Kasumi-1 (cell line): Measurements from ENCODE around the gene RGS18.
"Not testable (repeated sequence)": the region's sequence is repeated elsewhere in the genome, so short reads cannot be mapped to it uniquely, and the experiment has no call there.

Experiments used
- DNase-seq, 2 experiments: peaks; one replicate each; lab custom pipeline; 2025; lab: John Stamatoyannopoulos, UW

Gene RGS18

DNA sequence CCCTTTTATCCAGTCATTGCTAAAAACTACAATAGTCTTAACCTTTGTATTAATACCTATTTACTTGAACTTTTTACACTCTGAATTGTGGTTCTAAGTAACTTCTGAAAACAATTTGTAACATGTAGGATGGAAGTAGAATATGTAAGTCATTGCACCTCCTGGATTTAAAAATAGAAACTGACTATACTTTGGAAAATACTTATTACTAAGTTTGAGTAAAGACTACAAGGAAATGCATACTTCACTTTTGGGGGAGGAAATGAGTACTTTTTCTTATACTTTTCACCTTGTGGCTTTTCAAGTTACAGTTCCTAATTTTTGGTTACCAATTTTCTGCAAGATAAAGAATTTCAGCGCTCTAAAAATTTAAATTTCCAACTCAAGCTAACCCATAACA is 8.7 kb downstream of the RGS18 start:
- no peak for DNase-seq

DNA sequence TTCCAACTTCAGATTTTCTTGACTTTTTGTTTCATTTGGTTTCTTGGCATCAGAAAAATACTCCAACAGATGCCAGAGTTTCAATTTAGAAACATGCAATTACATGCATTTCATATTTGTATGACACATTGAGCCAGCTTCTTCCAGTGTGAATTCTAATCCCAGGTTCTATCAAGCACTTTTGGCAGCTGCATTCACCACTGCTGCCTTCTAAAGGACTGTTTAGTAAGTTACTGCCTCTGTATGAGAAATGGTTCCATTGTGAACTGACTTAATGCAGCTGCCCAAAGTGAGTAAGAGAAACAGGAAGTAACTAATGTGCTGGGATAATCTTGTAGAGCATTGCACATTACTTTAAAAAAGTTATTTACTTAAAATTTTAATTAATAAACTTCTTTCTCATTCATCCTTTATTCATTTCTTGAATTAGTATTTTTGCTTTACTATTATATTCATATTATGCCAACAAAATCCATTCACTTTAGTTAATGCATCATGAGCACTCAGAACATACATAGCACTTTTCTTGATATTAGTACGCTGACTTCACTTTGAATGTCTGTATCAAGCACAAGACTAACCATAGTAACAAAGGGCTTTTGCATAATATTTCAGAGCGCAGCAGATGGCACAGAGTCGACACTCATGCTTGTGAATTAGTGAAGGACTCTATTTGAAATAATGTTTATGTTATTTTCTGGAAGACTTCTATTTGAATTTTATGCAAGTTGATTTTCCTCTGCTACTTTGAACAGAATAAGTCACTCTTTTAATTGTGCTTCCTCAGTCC is 9.8 kb downstream of the RGS18 start:
- peak; percentile 76 to 82 for DNase-seq

DNA sequence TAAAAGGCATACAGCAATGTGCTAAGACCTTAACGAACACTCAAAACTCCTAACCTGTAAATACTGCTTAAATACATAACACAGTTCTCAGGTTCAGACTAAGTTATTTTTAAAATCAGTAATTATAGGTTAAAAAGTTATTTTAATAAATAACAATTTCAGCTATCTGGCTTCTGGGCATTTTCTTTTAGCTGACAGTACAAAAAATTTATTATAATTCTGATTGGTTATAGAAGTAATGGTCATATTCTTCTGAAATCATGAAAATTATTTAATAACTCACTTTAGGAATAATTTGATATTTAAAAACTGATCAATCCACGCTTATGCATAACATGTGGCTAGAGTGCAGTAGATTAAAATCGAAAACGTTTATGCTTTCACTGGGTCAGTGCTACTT is 10.7 kb downstream of the RGS18 start:
- DNase-seq: no peak

DNA sequence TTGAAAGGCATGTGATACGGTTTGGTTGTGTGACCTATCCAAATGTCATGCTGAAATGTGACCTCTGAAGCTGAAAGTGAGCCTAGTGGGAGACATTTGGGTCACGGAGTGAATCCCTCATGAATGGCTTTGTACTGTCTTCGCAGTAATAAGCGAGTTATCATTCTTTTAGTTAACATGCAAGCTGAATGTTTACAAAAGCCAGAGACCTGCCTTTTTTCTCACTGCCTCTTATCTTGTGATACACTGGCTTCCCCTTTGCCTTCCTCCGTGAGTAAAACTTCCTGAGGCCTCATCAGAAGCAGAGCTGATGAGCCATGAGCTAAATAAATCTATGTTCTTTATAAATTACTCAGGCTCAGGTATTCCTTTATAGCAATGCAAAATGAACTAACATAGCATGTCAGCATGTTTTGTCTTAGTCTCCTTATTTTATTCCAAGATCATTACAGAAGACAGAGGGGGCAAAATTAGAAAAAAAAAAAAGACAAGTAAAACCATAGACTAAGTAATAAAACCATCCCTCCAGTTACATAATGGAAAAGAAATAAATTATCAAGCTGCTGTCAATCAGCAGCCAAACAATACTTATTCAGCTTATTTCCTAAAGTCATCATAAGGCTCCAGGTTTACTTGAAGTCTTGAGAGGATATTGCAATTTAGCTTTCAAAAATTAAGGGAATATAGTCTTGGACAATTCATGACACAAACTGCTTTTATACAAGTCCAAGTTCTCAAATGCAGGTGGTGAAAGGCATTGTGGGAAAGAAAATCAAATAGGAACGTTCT is 12.1 kb downstream of the RGS18 start:
- DNase-seq: peak; percentile 59 to 62

- DNase-seq: no peak
Measured at GRCh38 chr1:192171123-192171522, 12.9 kb downstream of the RGS18 start.

- DNase-seq: no peak
Measured at GRCh38 chr1:192175971-192176370, 17.7 kb downstream of the RGS18 start.

DNA sequence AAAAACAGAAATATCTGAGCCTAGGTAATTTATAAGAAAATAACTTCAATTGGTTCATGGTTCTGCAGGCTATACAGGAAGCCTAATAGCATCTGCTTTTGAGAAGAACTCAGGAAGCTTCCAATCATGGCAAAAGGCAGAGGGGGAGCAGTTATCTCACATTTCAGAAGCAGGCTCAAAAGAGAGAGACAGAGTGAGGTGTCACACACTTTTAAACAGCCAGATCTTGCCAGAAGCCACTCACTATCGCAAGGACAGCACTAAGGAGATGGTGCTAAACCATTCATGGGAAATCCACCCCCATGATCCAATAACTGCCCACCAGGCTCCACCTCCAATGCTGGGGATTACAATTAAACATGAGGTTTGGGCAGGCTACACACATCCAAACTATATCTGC is 25.5 kb downstream of the RGS18 start:
- DNase-seq: no peak

DNA sequence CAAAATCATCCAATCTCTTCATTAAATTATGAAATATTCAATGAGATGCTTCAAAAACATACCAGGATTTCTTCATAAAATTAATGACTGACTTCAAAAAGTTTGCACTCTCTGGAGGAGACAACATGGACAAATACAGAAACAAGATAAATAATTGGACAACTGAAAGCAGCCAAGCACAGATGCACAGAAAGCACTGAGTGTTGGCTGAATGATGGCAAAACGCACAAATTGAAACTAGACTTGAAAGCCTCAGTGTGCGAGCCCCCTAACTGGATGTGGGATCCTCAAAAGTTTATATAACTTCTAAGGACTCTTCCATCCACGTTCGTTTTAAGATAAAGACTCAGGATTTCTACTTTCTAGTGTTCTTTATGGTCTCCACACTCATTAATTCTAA is 27.9 kb downstream of the RGS18 start:
- no peak for DNase-seq

DNA sequence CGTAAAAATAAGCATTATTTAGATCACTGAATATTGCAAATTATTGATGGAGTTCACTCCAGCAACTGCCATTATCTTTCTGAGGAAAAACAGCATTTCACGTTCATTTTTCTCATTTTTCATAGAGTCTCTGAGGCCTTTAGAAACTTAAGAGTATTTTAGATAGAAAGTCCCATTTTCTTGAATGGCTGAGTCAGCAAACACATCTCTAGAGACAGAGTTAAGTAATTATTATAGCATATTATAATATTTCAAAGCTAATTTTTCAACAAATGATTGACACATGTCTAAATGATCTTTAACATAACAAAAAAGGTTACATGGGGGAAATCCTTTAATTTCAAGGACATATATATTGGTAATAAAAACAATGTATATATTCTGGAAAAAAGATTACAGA is 31.8 kb downstream of the RGS18 start:
- DNase-seq: no peak

DNA sequence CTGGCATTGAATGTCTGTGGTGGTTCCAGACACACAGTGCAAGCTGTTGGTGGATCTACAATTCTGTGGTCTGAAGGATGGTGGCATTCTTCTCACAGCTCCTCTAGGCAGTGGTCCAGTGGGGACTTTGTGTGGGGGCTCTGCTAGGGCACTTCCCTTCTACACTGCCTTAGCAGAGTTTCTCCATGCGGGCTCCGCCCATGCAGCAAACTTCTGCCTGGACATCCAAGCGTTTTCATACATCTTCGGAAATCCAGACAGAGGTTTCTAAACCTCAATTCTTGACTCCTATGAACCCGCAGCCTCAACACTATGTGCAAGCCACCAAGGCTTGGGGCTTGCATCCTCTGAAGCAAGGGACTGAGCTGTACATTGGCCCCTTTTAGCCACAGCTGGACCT is 43.0 kb downstream of the RGS18 start:
- DNase-seq: no peak

GRCh38 chr1:192224396-192224795 is 66.1 kb downstream of the RGS18 start:
- no peak for DNase-seq

DNA sequence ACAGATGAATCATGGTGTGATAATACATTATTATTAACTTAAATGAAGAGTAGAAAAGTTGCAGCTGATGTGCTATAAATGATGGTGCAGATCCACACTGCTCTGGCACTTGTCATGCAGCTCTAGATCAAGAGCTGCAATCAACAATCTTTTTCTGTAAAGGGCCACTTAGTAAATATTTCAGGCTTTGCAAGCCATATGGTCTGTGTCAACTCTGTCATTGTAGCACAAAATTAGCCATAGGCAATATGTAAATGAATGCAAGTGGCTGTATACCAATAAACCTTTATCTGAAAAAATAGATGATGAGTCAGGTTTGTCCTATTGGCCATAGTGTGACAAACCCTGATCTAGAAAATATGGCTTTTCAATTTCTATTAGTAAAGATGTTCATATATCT is 66.6 kb downstream of the RGS18 start:
- no peak for DNase-seq

GRCh38 chr1:192225266-192225665 is 67.0 kb downstream of the RGS18 start:
- DNase-seq: no peak

- peak; percentile 59 to 62 for DNase-seq
Measured at GRCh38 chr1:192225703-192226102, 67.4 kb downstream of the RGS18 start.

- no peak for DNase-seq
Measured at GRCh38 chr1:192227330-192227729, 69.1 kb downstream of the RGS18 start.

DNA sequence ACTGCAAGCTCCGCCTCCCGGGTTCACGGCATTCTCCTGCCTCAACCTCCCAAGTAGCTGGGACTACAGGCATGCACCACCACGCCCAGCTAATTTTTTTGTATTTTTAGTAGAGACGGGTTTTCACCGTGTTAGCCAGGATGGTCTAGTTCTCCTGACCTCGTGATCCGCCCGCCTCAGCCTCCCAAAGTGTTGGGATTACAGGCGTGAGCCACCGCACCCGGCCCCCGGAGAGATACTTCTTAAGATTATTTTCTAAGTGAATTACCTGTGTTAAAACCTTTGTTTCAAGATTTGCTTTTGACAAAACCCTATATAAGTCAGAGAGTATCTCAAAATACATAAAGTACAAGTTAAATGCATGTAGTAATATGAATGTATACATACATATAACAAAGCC is 69.7 kb downstream of the RGS18 start:
- DNase-seq: not testable (repeated sequence)

GRCh38 chr1:192232817-192233417 is 74.7 kb downstream of the RGS18 start:
- DNase-seq: no peak

DNA sequence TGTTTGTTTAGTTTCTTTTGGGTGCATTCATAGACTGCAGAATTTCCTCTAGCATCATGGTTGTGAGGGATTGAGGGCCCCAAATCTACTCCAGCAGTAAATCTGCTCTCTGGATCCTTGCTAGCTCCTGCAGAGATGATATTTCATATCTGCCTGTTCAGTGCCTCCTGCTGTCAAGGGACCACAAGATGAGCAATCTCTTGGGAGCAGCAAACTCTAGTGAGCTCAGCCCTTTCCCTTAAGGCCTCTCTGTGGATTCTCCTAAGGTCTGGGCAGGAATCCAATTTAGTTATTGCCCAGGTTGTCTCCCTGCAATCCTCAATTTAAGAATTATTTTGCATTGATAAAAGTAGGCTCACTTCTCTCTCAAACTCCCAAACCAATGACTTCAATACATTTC is 76.9 kb downstream of the RGS18 start:
- DNase-seq: no peak
